ENCODE results near the gene PLCG2. TPM values are rescaled to one million over a fixed set of nuclear protein-coding genes. Genes with fewer than 3 reads are reported as not detected.

PLCG2 gene
- total RNA-seq, 1 experiment from 2014 or later = 6.0 TPM

- no peaks in the 10 kb centered on the region for H3K36me3 Mint-ChIP-seq (ENCODE audit: insufficient read depth in 1 of 3, low read depth in 3 of 3)
- Histone ChIP-seq H3K14ac (ENCODE audit: insufficient read depth, low read length) (no peak overlapping the region), H2AK5ac (ENCODE audit: insufficient read length, low read length) (no peak overlapping the region), H3K56ac (ENCODE audit: insufficient read length, low read depth, low read length) (no peak overlapping the region), H3K23ac (ENCODE audit: insufficient read length, low read depth, low read length) (no peak overlapping the region), H3K9ac (ENCODE audit: extremely low read depth, insufficient read length, low read length) (no peak overlapping the region), H3K4me1 (ENCODE audit: insufficient read depth, low read length) (no peaks in the 10 kb centered on the region), H3K18ac (ENCODE audit: insufficient read length, low read depth, low read length) (no peak overlapping the region), H4K5ac (ENCODE audit: insufficient read length, low read depth, low read length) (no peak overlapping the region), H2AFZ (ENCODE audit: low read length) (no peak overlapping the region), H3K9me3 (ENCODE audit: control insufficient read depth, low read depth, low read length) (no peaks in the 10 kb centered on the region), H2BK120ac (ENCODE audit: low read depth, low read length, poor library complexity, severe bottlenecking) (no peak overlapping the region), H4K20me1 (ENCODE audit: control insufficient read depth, insufficient read depth, insufficient read length) (no peaks in the 10 kb centered on the region), H3K27ac (ENCODE audit: insufficient read length, low read depth, low read length) (no peak overlapping the region), H4K8ac (replicated peaks; ENCODE audit: insufficient read length, low read depth, low read length) (no peak overlapping the region), H3T11ph (ENCODE audit: low read length) (no peak overlapping the region), H3K79me2 (ENCODE audit: insufficient read depth, low read length) (no peaks in the 10 kb centered on the region), H2BK12ac (ENCODE audit: insufficient read length, low read depth, low read length) (no peak overlapping the region), H3K4me2 (ENCODE audit: insufficient read depth, insufficient read length, low read length) (no peak overlapping the region), H3K23me2 (ENCODE audit: insufficient read length, low read depth, low read length, poor library complexity, severe bottlenecking) (peaks cover 3% of the 10 kb centered on the region), H4K91ac (ENCODE audit: insufficient read length, low read depth, low read length) (no peak overlapping the region), H3K4ac (ENCODE audit: low read depth, low read length) (no peak overlapping the region), H2BK20ac (ENCODE audit: low read depth, low read length, poor library complexity, severe bottlenecking) (no peak overlapping the region), H2BK5ac (ENCODE audit: insufficient read length, low read length) (no peak overlapping the region), H3K27me3 (ENCODE audit: insufficient read depth, low read length) (no peaks in the 10 kb centered on the region), H3K79me1 (ENCODE audit: insufficient read depth, low read depth, low read length, poor library complexity, severe bottlenecking) (no peaks in the 10 kb centered on the region), H2BK15ac (ENCODE audit: low read depth, low read length) (no peak overlapping the region)
- H3K9me3 Mint-ChIP-seq = peaks cover 0 to 4% of the 10 kb centered on the region in 2 experiments; a peak in 2 of 5 replicates
- no peak overlapping the region; a peak in 1 of 7 replicates for H3K27ac Mint-ChIP-seq
- no peak for DNase-seq
- 100% methylated on average over 1 of the region's 1 CpG for WGBS (ENCODE audit: extremely low coverage, insufficient read length, low lambda C conversion rate)
- peaks cover 20 to 23% of the 10 kb centered on the region in 2 experiments for H3K4me1 Mint-ChIP-seq
- no peak overlapping the region for H3K4me3 Mint-ChIP-seq
- no peak for TF ChIP-seq CTCF (conservative IDR thresholded peaks at IDR 0.05)
- H3K27me3 Mint-ChIP-seq (ENCODE audit: low read depth) = peaks cover 2% of the 10 kb centered on the region
Observed at GRCh38 chr16:81733295-81733694, 45.8 kb upstream of the PLCG2 start.
